ENCODE data around the gene DHFR.

DHFR gene

GRCh38 chr5:80622756-80623155 lies 32.0 kb downstream of the DHFR start:
- no peak for TF ChIP-seq CTCF (IDR thresholded peaks at IDR 0.05; ENCODE audit: low read depth, low read length)
- no peak overlapping the region for H3K4me3 ChIP-seq (replicated peaks in 1 of 2; ENCODE audit: low read depth in 2 of 2, low read length in 2 of 2)
- no peak for DNase-seq (ENCODE audit: low read depth in 2 of 2)

GRCh38 chr5:80620211-80620610 lies 34.6 kb downstream of the DHFR start:
- DNase-seq (ENCODE audit: low read depth in 2 of 2) = peak in 1 of 2 donors; percentile 9
- no peak overlapping the region for H3K4me3 ChIP-seq (replicated peaks in 1 of 2; ENCODE audit: low read depth in 2 of 2, low read length in 2 of 2)
- TF ChIP-seq CTCF (IDR thresholded peaks at IDR 0.05; ENCODE audit: low read depth, low read length) = no peak

- H3K4me3 ChIP-seq (replicated peaks in 1 of 2; ENCODE audit: low read depth in 2 of 2, low read length in 2 of 2) = no peak overlapping the region
- no peak for TF ChIP-seq CTCF (IDR thresholded peaks at IDR 0.05; ENCODE audit: low read depth, low read length)
- DNase-seq (ENCODE audit: low read depth in 2 of 2) = no peak
Measured at GRCh38 chr5:80619086-80619485, 35.7 kb downstream of the DHFR start.

GRCh38 chr5:80618438-80618837 lies 36.3 kb downstream of the DHFR start:
- DNase-seq (ENCODE audit: low read depth in 2 of 2) = no peak
- TF ChIP-seq CTCF (IDR thresholded peaks at IDR 0.05; ENCODE audit: low read depth, low read length) = no peak
- no peak overlapping the region for H3K4me3 ChIP-seq (replicated peaks in 1 of 2; ENCODE audit: low read depth in 2 of 2, low read length in 2 of 2)

GRCh38 chr5:80615266-80615914 lies 39.4 kb downstream of the DHFR start:
- no peak for TF ChIP-seq CTCF (IDR thresholded peaks at IDR 0.05; ENCODE audit: low read depth, low read length)
- DNase-seq (ENCODE audit: low read depth in 2 of 2) = no peak
- H3K4me3 ChIP-seq (replicated peaks in 1 of 2; ENCODE audit: low read depth in 2 of 2, low read length in 2 of 2) = no peak overlapping the region

- DNase-seq (ENCODE audit: low read depth in 2 of 2) = no peak
- no peak for TF ChIP-seq CTCF (IDR thresholded peaks at IDR 0.05; ENCODE audit: low read depth, low read length)
- no peak overlapping the region for H3K4me3 ChIP-seq (replicated peaks in 1 of 2; ENCODE audit: low read depth in 2 of 2, low read length in 2 of 2)
Measured at GRCh38 chr5:80609692-80610091, 45.1 kb downstream of the DHFR start.

- DNase-seq (ENCODE audit: low read depth in 2 of 2) = no peak
- H3K4me3 ChIP-seq (replicated peaks in 1 of 2; ENCODE audit: low read depth in 2 of 2, low read length in 2 of 2) = no peak overlapping the region
- TF ChIP-seq CTCF (IDR thresholded peaks at IDR 0.05; ENCODE audit: low read depth, low read length) = no peak
Measured at GRCh38 chr5:80608731-80609130, 46.1 kb downstream of the DHFR start.
